ENCODE measurements around the gene POLR2H.

Gene POLR2H

DNA sequence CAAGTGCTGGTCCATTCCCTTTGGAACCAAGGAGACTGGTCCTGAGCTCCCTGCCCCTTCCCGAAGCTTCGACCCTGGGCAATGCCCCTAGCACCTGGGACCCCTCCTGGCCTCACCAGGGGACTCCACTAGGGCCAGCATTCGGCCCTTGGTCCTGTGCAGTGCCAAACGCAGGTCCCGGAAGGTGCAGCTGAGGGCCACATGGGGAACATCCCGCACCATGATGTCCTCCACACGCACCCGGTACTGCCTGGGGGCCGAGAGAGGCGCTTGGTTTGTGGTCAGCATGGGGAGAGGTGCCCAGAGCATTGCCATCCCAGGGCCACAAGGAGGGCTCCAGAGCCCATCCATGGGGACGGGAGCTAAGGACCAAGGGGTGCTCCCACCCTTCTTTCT is 8.0 kb upstream of the POLR2H start:
- H3K4me3 ChIP-seq = no peak overlapping the region
- H3K27ac ChIP-seq = no peak overlapping the region
- TF ChIP-seq, protein P1, sequence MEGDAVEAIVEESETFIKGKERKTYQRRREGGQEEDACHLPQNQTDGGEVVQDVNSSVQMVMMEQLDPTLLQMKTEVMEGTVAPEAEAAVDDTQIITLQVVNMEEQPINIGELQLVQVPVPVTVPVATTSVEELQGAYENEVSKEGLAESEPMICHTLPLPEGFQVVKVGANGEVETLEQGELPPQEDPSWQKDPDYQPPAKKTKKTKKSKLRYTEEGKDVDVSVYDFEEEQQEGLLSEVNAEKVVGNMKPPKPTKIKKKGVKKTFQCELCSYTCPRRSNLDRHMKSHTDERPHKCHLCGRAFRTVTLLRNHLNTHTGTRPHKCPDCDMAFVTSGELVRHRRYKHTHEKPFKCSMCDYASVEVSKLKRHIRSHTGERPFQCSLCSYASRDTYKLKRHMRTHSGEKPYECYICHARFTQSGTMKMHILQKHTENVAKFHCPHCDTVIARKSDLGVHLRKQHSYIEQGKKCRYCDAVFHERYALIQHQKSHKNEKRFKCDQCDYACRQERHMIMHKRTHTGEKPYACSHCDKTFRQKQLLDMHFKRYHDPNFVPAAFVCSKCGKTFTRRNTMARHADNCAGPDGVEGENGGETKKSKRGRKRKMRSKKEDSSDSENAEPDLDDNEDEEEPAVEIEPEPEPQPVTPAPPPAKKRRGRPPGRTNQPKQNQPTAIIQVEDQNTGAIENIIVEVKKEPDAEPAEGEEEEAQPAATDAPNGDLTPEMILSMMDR (IDR thresholded peaks at IDR 0.05) = no peak
- DNase-seq (ENCODE audit: low spot score) = no peak

DNA sequence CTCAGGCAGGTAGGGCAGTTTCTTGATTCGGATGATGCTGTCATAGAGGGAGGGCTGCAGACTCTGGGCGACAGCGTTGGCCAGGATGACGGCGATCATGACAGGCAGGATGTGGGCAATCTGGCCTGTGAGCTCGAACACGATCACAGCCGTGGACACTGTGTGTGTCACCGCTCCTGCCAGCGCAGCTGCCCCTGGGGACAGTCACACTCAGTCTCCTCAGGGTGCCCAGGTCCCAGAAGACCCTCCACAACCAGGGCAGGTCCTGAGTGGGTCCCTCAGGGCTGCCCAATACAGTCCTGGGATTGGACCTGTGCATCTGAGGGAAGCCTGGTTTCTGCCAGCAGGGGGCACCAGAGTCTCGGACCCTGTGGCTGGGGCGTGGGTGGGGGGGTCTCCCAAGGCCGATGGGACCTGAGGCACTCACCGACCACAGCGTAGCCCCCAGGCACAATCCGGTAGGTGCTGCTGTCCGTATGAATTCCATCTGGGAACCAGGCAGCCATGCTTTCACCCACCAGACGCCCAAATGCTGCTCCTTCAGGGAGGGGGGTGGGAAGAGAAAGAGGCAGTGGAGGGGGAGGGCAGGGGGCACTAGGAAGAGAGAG is 7.3 kb upstream of the POLR2H start:
- TF ChIP-seq, protein P1 (IDR thresholded peaks at IDR 0.05) = peak; percentile 70
- no peak overlapping the region for H3K4me3 ChIP-seq
- no peak overlapping the region for H3K27ac ChIP-seq
- DNase-seq (ENCODE audit: low spot score) = no peak

DNA sequence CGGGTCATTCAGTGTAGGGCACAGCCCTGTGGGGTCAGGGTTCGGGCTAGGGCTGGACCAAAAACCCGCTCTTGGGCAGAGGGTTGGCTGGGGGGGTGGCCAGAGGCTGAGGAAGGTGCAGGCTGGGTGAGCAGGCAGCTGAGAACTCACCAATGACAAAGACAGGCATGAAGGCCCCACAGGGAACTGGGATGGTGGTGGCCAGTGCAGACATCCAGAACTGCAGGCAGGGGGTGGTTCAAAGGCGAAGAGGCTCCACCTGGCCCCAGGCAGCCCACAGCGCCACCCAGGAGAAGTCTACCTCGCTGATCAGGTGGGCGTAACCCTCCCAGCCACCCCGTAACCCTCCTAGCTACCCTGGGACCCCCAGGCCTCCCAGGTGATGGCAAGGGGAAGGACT is 6.8 kb upstream of the POLR2H start:
- H3K27ac ChIP-seq = no peak overlapping the region
- no peak for DNase-seq (ENCODE audit: low spot score)

DNA sequence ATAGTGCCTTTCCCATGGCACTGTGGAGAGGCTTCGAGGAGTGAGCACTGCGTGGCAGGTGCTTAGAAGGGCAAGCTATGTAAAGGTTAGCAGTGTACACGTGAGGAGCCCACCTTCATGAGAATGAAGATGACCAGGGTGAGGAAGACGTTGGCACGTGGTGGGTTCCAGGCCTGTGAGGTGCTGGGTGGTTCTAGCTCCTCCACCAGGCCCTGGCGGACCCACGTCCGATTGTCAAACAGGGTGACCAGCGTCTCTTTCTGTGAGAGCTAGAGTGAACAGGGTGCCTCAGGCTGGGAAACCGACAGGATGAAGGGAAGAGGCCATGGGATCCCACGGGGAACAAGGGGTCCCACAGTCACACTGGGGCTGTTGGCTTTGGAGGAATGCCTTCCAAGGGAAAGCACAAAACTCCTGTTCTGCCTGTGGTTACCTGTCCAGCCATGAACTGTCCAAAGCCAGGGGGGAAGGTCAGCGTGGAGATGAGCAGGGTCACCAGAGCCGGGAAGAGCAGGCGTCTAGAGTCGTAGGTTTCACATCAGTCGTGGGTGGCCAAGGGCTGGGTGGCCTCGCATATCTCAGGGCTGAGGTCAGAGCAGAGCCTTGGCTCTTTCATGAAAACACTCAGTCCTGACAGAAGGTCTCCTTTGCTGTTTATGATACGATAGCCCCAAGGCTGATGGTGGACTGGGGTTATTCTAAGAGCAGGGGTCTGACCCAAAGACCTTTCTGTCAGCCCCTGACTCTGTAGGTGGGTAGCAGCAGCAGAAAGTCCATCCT is 6.1 kb upstream of the POLR2H start:
- TF ChIP-seq, protein P1 (IDR thresholded peaks at IDR 0.05) = no peak

More for the DNA sequence above, 6.8 kb upstream of the POLR2H start:
- H3K4me3 ChIP-seq = no peak overlapping the region
- TF ChIP-seq, protein P1 (IDR thresholded peaks at IDR 0.05) = no peak

DNA sequence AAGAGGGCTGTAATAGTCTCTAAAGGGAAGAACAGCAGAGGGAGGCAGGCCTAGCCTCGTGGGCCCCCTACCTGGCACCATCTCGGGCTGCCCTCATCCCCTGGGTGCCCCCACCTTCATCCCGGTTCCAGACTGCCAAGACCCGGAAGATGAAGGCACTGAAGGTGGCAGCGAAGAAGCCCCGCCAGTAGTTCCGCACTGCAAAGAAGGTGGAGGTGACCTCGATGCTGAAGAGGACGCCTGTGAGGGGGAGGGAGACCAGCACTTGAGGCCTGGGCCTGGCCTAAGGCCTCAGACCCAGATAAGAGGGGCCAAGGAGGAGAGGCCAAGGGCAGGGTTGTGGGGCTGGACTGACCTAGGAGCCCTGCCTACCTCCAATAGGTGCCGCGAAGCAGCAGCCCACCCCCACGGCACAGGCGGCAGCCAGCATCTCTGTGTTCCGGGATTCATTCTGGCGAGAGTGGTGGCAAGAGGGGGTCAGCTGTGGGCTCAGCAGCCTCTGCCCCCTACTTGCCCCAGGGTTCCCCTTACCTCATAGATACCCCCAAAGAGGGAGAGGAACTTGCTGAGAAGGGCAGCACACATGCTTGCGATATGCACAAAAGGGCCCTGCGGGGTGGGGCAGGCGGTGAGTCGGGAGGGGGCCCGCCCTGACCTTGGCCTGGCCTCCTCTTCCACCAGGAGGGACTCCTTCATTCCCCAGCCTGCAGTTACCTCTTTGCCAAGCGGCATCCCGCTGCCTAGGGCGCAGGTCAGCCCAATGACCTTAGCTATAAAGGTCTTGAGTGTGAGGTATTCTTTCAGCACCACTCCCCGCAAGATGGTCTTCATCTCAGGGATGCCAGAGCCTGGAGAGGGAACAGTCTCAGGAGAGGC is 4.0 kb upstream of the POLR2H start:
- DNase-seq (ENCODE audit: low spot score) = no peak
- TF ChIP-seq, protein P1 (IDR thresholded peaks at IDR 0.05) = no peak
- H3K27ac ChIP-seq = no peak overlapping the region
- no peak overlapping the region for H3K4me3 ChIP-seq

More for the DNA sequence above, 6.1 kb upstream of the POLR2H start:
- no peak for DNase-seq (ENCODE audit: low spot score)
- Histone ChIP-seq H3K4me3 (no peak overlapping the region), H3K27ac (no peak overlapping the region)

DNA sequence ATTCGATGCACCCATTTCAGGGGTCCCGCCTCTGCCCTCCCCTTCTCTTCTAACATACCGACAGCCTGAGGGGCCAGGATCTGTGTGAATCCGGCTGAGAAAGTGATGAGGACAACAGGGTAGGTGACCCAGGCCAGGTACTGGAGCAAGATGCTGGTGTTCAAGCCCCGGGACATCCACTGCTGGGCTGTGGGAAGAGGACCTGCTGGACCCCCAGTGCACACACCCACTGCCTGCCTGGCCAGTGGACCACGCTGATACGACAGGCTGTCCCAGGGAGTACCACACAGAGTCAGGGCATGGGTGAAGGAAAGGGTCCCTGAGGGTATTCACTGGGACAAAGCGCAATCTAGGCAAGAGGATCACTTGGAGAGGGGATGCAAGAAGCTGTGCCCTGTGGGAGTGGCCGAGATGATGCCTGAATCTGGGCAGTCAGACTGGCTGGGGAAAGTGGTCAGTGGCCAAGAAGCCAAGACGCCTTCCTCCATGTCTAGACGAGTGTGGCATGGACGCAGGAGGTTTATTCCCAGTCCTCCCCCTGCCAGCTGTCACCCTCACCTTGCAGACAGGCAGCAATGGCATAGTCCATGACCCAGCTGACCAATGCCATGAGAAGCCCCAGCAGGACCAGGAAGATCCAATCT is 3.3 kb upstream of the POLR2H start:
- DNase-seq (ENCODE audit: low spot score) = no peak
- no peak overlapping the region for H3K27ac ChIP-seq
- H3K4me3 ChIP-seq = no peak overlapping the region
- TF ChIP-seq, protein P1 (IDR thresholded peaks at IDR 0.05) = no peak

Data from coronary artery (tissue), 2 donors.